ENCODE data around the gene EEA1. TPM values are rescaled to one million over a fixed set of nuclear protein-coding genes. Genes with fewer than 3 reads are reported as not detected.

Gene EEA1
- total and polyA plus RNA-seq, 2 of the 8 experiments (the other 6 are each of a cell fraction or from before 2014, with no cell fraction given), result 1.0 to 18.8 TPM

- H2BK20ac ChIP-seq (ENCODE audit: low read length), result no peak overlapping the region
- H4K91ac ChIP-seq (replicated peaks; ENCODE audit: insufficient read length, low read length), result no peak overlapping the region
- H4K8ac ChIP-seq (ENCODE audit: extremely low read depth, insufficient read depth, low read length), result no peak overlapping the region
- no peak overlapping the region for H3K27ac ChIP-seq (ENCODE audit: low read depth, low read length)
- H3K4ac ChIP-seq (replicated peaks; ENCODE audit: insufficient read length, low read depth, low read length), result no peak overlapping the region
- H2AK5ac ChIP-seq (ENCODE audit: low read depth, low read length), result no peak overlapping the region
- no peak for FAIRE-seq
- H3K23ac ChIP-seq (ENCODE audit: insufficient read length), result no peak overlapping the region
- WGBS, 2 experiments (ENCODE audit: extremely low coverage in 1 of 2, insufficient coverage in 1 of 2, insufficient read length in 1 of 2, insufficient replicate concordance in 2 of 2, low coverage in 1 of 2, low lambda C conversion rate in 2 of 2, missing lambda C conversion rate in 1 of 2), result 63 to 86% methylated on average over 1 to 3 of the region's 3 CpGs
- no peak overlapping the region for H3K56ac ChIP-seq (replicated peaks; ENCODE audit: insufficient read length, low read depth, low read length)
- ChIA-PET POLR2A (ENCODE audit: partially characterized antibody) (no interaction called here), CTCF (ENCODE audit: partially characterized antibody) (interaction anchor here (0.7 to 1.0 kb wide), 2 partner anchors 8 to 20 kb away, joined by 3 read pairs; no protein-coding TSS in a partner anchor)
- H2BK12ac ChIP-seq (ENCODE audit: low read depth, low read length), result no peak overlapping the region
- peaks cover 0 to 51% of the 10 kb centered on the region in 2 experiments; a peak in 3 of 4 replicates for H3K79me2 ChIP-seq (ENCODE audit: control insufficient read depth in 1 of 2, insufficient read depth in 2 of 2, low read length in 2 of 2)
- TF ChIP-seq EZH2 (IDR thresholded peaks at IDR 0.05; ENCODE audit: low read depth, low read length, severe bottlenecking), result no peak
- TF ChIP-seq CTBP2 (IDR thresholded peaks at IDR 0.05; ENCODE audit: borderline replicate concordance, insufficient read depth, insufficient read length, low read length), result no peak
- no peak for TF ChIP-seq MAFK (IDR thresholded peaks at IDR 0.05; ENCODE audit: low read depth, low read length)
- TF ChIP-seq CBX5 (IDR thresholded peaks at IDR 0.05; ENCODE audit: low read depth, low read length), result no peak
- H3K27me3 ChIP-seq (replicated peaks in 1 of 4; ENCODE audit: control insufficient read depth in 3 of 4, extremely low read depth in 1 of 4, insufficient read depth in 3 of 4, low read length in 3 of 4), result no peaks in the 10 kb centered on the region
- H4K5ac ChIP-seq (ENCODE audit: insufficient read length, low read depth, low read length), result no peak overlapping the region
- no peak for DNase-seq (ENCODE audit: low read depth in 1 of 2, low spot score in 2 of 2)
- H3K4me1 ChIP-seq (replicated peaks in 1 of 4; ENCODE audit: control insufficient read depth in 3 of 4, insufficient read depth in 4 of 4, low read length in 3 of 4), result no peaks in the 10 kb centered on the region
- no peak overlapping the region for H2BK15ac ChIP-seq (ENCODE audit: low read length)
- no peak overlapping the region for H3K18ac ChIP-seq (ENCODE audit: extremely low read depth, low read length)
- no peak overlapping the region for H3K9ac ChIP-seq (replicated peaks in 1 of 4; ENCODE audit: extremely low read depth in 1 of 4, low read depth in 3 of 4, low read length in 3 of 4)
- H3K79me1 ChIP-seq (ENCODE audit: low read depth, low read length), result no peaks in the 10 kb centered on the region
- H3K9me3 ChIP-seq (ENCODE audit: insufficient read depth in 2 of 2, low read depth in 1 of 2, low read length in 1 of 2), result peaks cover 4 to 11% of the 10 kb centered on the region in 2 experiments; a peak in 3 of 4 replicates
- H2BK120ac ChIP-seq (replicated peaks; ENCODE audit: low read depth, low read length), result no peak overlapping the region
- peaks cover 2% of the 10 kb centered on the region; the same call in 1 of the 2 replicates for H3K23me2 ChIP-seq (ENCODE audit: low read depth, low read length)
- no peak overlapping the region for H2AFZ ChIP-seq (ENCODE audit: low read length)
- no peak overlapping the region for H3K14ac ChIP-seq (ENCODE audit: insufficient read length)
- no peak overlapping the region for H3K4me2 ChIP-seq (ENCODE audit: insufficient read depth in 1 of 2, low read depth in 2 of 2, low read length in 2 of 2)
- H2BK5ac ChIP-seq (ENCODE audit: low read depth, low read length), result no peak overlapping the region
- no peak overlapping the region for H3K4me3 ChIP-seq (ENCODE audit: extremely low read depth in 1 of 4, insufficient read depth in 2 of 4, low read depth in 3 of 4, low read length in 4 of 4)
- H3K36me3 ChIP-seq (ENCODE audit: control insufficient read depth in 2 of 4, insufficient read depth in 4 of 4, low read length in 3 of 4), result peaks cover 0 to 4% (median 0%) of the 10 kb centered on the region in 4 experiments; a peak in 1 of 8 replicates
- no peaks in the 10 kb centered on the region for H4K20me1 ChIP-seq (replicated peaks in 1 of 2; ENCODE audit: control insufficient read depth in 1 of 2, insufficient read depth in 2 of 2, low read length in 2 of 2)
Observed at GRCh38 chr12:92908108-92908507, 21.0 kb downstream of the EEA1 start.

Measured in H1 (cell line).